ENCODE measurements around the gene WDR90.

WDR90 gene

DNA sequence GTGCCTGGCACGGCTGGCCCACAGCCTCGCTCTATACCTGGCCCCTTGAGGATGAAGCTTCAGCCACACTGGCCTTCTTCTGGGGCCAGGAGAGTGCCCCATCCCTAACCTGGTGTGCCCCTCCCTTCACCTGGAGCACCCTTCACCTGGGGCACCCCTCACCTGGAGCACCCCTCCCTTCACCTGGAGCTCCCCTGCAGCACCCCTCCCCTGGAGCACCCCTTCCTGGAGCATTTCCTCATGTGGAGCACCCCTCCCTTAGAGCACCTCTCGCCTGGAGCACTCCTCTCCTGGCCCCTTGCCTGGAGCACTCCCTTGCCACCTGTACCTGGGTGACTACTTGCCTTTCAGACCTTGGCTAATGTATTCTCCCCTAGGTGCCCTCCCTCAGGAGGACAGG lies 58.9 kb downstream of the WDR90 start:
- no peak for DNase-seq (ENCODE audit: low read depth in 2 of 2)

DNA sequence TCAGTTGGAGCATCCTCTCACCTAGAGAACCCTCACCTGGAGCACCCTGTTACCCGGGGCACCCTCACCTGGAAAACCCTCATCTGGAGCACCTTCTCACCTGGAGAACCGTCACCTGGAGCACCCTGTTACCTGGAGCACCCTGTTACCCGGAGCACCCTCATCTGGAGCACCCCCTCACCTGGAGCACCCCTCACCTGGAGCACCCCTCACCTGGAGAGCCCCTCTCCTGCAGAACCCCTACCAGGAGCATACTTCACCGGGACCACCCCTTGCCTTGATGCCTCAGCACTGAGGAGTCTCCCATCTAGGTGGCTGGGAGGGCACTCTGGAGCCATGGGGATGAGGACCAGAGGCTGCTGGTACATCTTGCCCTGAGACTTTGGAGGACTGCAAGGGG lies 59.8 kb downstream of the WDR90 start:
- DNase-seq (ENCODE audit: low read depth in 2 of 2), result no peak

DNA sequence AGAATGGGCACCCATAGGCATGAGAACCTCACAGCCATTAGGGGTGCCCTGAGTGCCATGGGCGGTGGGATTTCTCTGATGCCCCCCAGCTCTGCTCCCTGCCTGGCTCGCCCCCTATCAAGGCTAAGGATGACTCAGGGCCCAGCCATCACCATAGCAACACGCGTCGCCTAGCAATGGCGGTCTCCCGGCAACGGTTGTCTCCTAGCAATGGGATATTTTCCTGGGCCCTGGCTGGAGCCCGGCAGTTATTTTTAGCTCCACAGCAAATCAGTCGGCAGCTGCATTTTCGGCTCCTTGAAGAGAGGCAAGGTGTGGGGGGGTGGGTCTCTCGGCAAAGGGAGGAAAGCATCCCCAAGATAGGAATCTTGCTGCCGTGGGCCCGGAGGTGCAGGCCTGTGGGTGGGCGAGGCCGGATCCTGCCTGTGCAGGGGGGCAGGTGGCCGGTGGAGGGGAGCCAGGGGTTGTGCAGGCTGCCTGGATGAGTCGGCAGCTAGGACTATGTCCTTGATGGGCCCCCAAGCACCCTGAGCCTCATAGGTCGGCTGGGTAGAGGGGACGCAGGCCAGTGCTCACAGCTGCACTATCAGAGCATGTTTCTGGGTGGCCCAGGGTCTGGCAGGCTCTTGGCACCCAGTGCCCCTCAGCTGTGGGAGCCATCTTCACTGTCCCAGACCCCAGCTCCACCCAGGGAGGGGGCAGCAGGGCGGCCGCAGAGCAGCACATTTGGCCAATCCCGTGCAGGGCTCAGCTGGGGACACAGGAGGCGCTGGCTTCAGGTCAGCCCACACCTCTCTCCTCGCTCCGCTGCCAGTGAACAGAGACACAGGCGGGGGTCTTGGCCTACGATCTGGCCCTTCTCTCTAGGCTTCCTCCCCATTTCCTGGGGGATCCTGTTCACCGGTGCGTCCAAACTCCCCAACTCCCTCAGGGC lies 60.7 kb downstream of the WDR90 start:
- DNase-seq (ENCODE audit: low read depth in 2 of 2), result no peak

DNA sequence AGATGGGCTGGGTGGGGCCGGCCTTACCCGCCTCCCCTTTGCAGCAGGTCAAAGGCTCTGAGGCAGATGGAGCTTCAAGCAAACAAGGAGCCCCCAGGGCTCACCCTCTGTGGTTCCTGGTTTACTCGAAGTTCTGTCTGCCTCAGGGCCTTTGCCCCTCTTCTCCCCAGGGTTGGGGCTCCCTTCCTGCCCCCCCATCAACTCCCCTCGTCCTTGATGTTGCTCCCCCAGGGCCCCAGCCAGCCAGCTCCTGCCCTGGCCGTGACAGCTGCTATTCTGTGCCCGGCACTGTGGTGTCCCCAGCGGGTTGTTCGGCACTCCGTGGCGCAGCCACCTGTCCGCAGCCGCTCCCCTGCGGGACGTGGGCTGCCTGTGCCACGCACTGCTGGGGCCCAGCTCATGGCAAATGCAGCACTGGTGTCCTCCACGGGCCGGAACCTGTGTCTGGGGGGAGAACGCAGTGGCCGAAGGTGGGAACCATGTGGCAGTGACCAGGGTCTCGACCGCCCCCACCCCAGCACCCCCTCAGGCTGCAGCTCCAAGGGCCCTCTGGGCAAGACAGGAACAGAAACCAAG lies 61.4 kb downstream of the WDR90 start:
- no peak for DNase-seq (ENCODE audit: low read depth in 2 of 2)

DNA sequence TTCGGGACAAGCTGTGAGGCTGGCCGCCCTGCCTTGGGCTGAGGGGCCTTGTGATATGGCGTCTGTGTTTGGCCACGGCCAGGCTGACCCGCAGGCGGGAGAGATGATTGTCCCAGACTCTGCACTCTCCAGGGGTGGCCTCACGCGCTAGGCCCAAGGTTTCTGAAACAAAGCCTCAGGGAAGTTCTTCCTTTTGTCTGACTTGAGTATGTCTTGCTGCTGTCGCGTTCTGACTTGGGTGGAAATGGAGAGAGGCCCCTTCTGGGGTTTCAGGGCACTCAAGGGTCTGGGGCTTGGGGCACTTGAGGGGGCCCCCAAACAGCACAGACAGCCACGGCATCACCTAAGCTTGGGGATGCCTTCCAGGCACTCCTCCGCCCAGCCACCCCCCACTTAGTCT lies 61.9 kb downstream of the WDR90 start:
- no peak for DNase-seq (ENCODE audit: low read depth in 2 of 2)

DNA sequence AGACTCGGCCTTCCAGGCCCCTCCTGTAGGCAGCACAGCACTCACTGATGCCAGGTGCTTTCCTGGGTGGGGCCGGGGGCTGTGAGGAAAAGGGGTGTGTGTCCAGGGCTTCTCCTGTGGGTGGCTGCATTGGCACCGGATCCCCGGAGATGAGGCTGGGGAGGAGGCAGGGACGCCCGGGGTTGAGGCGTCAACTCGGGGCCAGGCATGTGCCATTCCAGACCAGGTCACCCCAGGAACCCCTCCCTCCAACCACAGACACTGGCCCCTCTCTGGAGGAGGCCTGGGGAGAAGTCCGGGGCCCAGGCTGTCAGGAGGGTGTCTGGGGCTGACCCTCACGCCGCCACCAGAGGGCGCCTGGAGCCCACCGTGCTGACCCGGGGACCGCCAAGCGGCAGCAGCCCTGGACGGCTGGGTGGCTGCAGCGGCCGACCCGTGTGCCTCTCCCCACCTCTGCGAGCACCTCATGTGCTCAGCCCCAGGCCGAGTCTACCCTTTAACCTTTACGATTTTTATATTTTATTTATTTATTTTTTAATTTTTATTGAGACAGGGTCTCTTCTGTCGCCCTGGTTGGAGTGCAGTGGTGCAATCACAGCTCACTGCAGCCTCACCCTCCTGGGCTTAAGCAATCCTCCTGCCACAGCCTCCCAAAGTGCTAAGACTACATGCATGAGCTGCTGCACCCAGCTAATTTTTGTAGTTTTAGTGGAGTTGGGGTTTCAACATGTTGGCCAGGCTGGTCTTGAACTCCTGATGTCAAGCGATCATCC lies 62.6 kb downstream of the WDR90 start:
- DNase-seq (ENCODE audit: low read depth in 2 of 2), result peak; percentile 74 to 81

DNA sequence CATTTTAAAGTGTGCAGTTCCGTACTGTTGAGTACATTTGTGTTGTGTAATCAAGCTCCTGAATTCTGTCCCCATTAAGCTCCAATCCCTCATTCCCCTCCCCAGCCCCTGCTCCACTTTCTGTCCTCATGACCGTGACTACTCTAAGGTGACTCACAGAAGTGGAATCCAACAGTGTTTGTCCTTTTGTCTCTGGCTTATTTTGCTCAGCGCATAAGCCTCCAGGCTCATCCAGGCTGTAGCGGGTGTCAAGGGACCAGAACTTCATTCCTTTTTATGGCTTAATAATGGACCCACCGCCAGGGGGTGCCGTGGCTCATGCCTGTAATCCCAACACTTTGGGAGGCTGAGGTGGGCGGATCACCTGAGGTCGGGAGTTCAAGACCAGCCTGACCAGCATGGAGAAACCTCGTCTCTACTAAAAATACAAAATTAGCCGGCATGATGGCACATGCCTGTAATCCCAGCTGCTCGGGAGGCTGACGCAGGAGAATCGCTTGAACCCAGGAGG lies 63.6 kb downstream of the WDR90 start:
- DNase-seq (ENCODE audit: low read depth in 2 of 2), result peak in 1 of 2 donors; percentile 41

DNA sequence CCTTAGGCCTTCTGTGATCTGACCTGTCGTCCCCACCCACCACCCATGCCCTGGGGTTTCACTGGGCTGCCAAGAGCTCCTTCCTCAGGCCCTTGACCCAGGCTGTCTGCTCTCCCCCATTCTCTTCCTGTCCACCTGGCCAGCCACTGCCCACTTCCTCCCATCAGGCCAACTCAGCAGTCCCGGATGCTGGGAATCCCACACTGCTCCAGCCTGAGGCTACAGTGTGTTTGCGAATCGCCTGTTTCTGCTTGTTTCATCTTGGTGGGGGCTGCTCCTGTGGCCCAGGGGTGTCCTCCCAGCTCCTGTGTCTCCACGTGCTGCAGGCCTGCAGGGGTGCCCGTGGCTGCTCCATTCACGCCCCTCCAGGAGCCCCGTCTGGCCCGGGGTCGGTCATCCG lies 64.9 kb downstream of the WDR90 start:
- DNase-seq (ENCODE audit: low read depth in 2 of 2), result no peak

DNA sequence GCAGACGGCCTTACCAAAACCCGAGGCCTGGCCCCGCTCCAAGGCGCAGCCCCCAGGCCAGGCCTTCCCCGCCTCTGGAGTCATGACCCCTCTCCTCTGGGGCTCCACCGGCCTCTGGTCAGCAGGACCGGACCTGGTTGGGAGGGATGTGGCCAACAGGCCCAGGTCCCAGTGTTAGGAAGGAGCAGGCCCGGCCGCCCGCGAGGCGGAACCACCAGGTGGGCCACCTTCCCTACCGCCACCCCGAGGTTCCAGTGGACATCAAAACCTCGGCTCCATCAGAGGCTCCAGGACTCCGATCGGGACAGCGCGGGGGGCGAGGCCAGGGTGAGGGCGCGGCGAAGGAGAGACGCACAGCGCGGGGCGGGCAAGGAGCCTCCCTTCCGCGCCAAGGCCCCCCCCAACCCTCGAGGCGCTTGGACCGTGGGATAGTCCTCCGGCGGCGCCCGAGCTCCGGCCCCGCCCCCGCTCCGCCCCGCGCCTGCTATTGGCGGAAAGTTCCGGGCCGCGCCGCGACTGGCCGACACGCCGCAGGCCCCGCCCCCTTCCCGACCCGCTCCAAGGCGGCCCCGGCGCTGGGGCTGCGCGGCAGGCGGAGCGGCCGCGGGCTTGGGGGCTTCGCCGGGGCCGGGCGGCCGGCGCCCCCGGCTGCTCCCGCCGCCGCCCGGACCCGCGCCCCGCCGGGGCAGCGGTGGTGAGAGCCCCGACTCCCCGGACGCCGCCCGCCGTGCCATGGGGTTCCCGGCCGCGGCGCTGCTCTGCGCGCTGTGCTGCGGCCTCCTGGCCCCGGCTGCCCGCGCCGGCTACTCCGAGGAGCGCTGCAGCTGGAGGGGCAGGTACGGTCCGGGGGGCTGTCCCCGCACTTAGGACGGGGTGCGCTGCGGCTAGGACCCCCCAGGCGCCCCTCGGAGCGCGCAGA lies 65.7 kb downstream of the WDR90 start, which contains the start of gene METRN:
METRN (plus strand) TSS at position 561 of the 919 bp plus-strand sequence; CDS start at position 733, 172 bp downstream.
- DNase-seq (ENCODE audit: low read depth in 2 of 2), result peak; percentile 80 to 97

DNA sequence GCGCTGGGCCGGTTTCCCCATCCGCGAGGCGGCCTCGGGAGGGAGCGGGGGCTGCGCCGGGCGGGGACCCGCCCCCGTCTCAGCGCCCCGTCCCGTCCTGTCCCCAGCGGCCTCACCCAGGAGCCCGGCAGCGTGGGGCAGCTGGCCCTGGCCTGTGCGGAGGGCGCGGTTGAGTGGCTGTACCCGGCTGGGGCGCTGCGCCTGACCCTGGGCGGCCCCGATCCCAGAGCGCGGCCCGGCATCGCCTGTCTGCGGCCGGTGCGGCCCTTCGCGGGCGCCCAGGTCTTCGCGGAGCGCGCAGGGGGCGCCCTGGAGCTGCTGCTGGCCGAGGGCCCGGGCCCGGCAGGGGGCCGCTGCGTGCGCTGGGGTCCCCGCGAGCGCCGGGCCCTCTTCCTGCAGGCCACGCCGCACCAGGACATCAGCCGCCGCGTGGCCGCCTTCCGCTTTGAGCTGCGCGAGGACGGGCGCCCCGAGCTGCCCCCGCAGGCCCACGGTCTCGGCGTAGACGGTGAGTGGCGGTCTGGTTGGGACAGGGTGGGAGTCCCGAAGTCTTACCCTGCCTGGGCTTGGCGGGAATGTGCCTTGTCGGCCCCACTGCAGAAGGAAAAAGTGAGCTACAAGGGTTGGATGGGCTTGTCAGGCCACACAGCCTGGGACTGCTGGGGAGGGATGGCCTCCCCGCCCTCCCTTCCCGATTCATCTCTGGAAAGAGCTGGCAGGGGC lies 66.5 kb downstream of the WDR90 start:
- DNase-seq (ENCODE audit: low read depth in 2 of 2), result no peak

DNA sequence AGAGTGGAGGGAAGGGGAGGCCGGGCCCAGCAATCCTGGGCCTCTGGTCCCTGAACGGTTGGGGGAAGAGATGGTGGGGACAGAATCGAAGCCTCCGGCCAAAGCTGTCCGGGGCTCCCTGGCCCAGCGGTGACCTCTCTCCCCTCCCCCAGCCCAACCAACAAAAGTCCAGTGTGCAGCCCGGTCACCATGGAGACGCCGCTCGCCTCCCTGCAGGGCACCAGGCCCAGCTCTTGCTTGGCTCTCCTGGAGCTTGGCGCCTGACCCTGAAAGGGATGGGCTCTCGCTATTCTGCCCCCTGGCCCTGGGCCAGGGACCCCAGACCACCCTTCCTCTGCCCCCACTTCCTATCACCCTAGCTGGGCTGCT lies 67.0 kb downstream of the WDR90 start:
- DNase-seq (ENCODE audit: low read depth in 2 of 2), result no peak

DNA sequence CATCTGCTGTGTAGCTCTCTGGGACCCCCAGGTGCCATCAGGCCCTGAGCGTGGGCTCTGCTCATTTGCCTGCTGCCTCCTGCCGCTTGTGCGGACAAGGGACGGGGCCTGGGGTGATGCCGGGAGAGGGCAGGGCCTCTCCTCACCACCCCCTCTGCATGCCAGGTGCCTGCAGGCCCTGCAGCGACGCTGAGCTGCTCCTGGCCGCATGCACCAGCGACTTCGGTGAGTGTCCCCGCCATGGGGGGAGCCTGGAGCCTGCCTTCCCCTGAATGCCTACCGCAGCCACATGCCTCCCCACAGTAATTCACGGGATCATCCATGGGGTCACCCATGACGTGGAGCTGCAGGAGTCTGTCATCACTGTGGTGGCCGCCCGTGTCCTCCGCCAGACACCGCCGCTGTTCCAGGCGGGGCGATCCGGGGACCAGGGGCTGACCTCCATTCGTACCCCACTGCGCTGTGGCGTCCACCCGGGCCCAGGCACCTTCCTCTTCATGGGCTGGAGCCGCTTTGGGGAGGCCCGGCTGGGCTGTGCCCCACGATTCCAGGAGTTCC lies 67.7 kb downstream of the WDR90 start:
- no peak for DNase-seq (ENCODE audit: low read depth in 2 of 2)
